Osteocyte (in vitro differentiated cells): Measurements from ENCODE around the gene ABCA13. TPM values are rescaled to one million over a fixed set of nuclear protein-coding genes. Genes with fewer than 3 reads are reported as not detected.

Experiments used
- DNase-seq: peaks from one replicate; pipeline ENCODE4 v3.0.0; 2021; ENCODE audit warnings: mixed read lengths; ENCODE audit not compliant: unreplicated experiment; ENCODE audit errors: extremely low spot score
- H3K27ac Mint-ChIP-seq: one replicate; pipeline ENCODE4 v1.8.0; 2021; ENCODE audit warnings: mild to moderate bottlenecking, mixed read lengths; ENCODE audit not compliant: unreplicated experiment
- H3K27me3 Mint-ChIP-seq: one replicate; pipeline ENCODE4 v1.8.0; 2021; ENCODE audit warnings: mixed read lengths; ENCODE audit not compliant: unreplicated experiment
- H3K36me3 Mint-ChIP-seq: one replicate; pipeline ENCODE4 v1.8.0; 2021; ENCODE audit warnings: mixed read lengths; ENCODE audit not compliant: unreplicated experiment
- H3K4me1 Mint-ChIP-seq: one replicate; pipeline ENCODE4 v1.8.0; 2021; ENCODE audit warnings: mixed read lengths; ENCODE audit not compliant: unreplicated experiment
- H3K4me3 Mint-ChIP-seq: one replicate; pipeline ENCODE4 v1.8.0; 2021; ENCODE audit warnings: mild to moderate bottlenecking, moderate library complexity, mixed read lengths; ENCODE audit not compliant: unreplicated experiment
- H3K9me3 Mint-ChIP-seq: one replicate; pipeline ENCODE4 v1.8.0; 2021; ENCODE audit warnings: mixed read lengths; ENCODE audit not compliant: unreplicated experiment
- total RNA-seq: library from RNA; stranded (reverse); gene quantifications from 2 replicates; pipeline ENCODE4 v1.2.1, GENCODE V29; 2021
- TF ChIP-seq, protein P1 (sequence below): fragments of 200-600 bp; sonication (generic); IDR thresholded peaks from 2 replicates; pipeline ENCODE4 v1.5.0; 2021; ENCODE audit warnings: antibody characterized with exemption, mild to moderate bottlenecking, moderate library complexity

The ABCA13 gene
- total RNA-seq, 1 donor from 2014 or later = 1.1 TPM

DNA sequence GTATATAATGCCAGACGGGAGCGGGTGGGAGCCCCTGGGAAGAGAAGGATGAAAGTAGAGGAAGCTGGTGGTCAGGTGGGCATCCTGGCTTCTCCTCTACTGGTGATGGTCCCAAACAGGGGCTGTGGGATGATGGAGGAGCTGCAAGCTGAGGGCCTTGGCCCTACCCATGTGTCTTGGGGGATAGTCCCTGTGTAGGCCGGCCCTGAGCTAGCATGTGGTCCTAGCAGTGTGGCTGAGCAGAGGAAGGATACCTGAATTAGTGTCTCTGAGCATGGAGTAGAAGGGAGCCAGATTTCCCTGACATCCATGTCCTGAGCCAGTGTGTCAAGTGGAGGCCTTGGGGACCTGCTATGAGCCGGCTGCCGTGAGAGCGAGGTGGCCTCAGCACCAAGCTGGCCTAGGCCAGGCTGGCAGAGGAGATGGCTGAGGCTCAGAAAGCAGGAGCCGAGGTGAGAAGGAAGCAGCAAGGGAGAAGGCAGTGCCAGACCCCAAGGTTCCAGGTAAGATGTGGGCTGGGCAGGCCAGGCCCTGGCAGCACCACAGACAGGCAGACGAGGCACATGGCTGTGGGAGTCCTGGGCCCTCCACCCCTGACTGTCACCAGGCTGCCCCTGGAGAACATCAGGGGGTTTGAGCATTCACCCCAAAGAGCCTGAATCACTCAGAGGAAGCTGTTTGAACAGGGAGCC lies 150.2 kb downstream of the ABCA13 start:
- Mint-ChIP-seq H3K27ac (no peak overlapping the region), H3K9me3 (peaks cover 13% of the 10 kb centered on the region), H3K36me3 (no peaks in the 10 kb centered on the region), H3K27me3 (no peaks in the 10 kb centered on the region), H3K4me1 (no peaks in the 10 kb centered on the region), H3K4me3 (no peak overlapping the region)
- TF ChIP-seq, protein P1, sequence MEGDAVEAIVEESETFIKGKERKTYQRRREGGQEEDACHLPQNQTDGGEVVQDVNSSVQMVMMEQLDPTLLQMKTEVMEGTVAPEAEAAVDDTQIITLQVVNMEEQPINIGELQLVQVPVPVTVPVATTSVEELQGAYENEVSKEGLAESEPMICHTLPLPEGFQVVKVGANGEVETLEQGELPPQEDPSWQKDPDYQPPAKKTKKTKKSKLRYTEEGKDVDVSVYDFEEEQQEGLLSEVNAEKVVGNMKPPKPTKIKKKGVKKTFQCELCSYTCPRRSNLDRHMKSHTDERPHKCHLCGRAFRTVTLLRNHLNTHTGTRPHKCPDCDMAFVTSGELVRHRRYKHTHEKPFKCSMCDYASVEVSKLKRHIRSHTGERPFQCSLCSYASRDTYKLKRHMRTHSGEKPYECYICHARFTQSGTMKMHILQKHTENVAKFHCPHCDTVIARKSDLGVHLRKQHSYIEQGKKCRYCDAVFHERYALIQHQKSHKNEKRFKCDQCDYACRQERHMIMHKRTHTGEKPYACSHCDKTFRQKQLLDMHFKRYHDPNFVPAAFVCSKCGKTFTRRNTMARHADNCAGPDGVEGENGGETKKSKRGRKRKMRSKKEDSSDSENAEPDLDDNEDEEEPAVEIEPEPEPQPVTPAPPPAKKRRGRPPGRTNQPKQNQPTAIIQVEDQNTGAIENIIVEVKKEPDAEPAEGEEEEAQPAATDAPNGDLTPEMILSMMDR = no peak
- DNase-seq = no peak

DNA sequence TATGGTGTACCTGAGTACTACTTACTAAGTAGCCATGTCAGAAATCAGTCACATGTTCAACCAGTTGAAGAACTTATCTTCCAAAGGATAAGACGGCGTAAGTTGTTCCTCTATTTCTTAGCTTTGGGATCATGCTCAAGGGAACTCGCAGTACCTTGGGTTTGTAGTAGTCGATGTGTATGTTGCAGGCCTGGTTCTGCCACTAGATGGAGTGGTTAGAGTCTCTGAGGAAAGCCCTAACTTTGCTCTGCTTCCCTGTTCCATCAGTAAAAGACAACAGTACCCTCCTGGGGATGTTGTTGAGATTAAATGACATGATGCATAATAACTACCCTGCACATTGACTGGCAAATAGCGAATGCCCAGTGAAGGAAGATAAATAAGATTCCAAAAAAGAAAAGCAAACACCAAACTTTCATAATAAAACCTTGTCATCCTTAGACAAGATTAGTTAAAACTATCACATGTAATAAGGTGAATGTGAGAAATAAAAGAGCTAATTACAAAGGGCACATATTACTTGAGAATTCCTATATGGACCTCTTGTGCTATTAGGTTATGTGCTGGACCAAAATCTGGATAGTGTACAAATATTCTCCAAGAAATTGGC lies 165.9 kb downstream of the ABCA13 start:
- H3K4me3 Mint-ChIP-seq = no peak overlapping the region
- no peak for DNase-seq

DNA sequence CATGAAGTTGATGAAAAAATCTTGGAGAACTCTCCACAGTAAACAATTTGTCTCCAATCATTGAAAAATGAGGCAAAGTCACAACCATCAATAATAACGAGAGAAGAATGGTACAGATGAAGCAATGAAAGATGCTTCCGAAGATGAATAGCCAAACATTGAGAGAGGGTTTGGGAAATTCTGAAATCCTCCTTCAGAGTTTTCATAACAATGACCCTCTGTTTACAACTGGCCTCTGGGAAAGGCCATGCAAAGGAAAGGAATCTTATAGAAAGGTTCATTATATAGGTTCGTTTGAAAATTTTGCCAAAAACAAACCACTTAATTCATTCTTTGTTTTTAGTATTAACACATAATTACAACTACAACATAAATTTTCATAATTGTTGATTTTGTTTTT lies 166.5 kb downstream of the ABCA13 start:
- H3K36me3 Mint-ChIP-seq = no peaks in the 10 kb centered on the region
- TF ChIP-seq, protein P1 = no peak
- peaks cover 19% of the 10 kb centered on the region for H3K27me3 Mint-ChIP-seq
- H3K4me3 Mint-ChIP-seq = no peak overlapping the region
- H3K9me3 Mint-ChIP-seq = no peaks in the 10 kb centered on the region
- H3K27ac Mint-ChIP-seq = no peak overlapping the region
- H3K4me1 Mint-ChIP-seq = no peaks in the 10 kb centered on the region
- no peak for DNase-seq

More for the DNA sequence above, 165.9 kb downstream of the ABCA13 start:
- Mint-ChIP-seq H3K36me3 (no peaks in the 10 kb centered on the region), H3K4me1 (no peaks in the 10 kb centered on the region), H3K27me3 (peaks cover 21% of the 10 kb centered on the region), H3K9me3 (no peaks in the 10 kb centered on the region), H3K27ac (no peak overlapping the region)
- TF ChIP-seq, protein P1 = peak; percentile 49

DNA sequence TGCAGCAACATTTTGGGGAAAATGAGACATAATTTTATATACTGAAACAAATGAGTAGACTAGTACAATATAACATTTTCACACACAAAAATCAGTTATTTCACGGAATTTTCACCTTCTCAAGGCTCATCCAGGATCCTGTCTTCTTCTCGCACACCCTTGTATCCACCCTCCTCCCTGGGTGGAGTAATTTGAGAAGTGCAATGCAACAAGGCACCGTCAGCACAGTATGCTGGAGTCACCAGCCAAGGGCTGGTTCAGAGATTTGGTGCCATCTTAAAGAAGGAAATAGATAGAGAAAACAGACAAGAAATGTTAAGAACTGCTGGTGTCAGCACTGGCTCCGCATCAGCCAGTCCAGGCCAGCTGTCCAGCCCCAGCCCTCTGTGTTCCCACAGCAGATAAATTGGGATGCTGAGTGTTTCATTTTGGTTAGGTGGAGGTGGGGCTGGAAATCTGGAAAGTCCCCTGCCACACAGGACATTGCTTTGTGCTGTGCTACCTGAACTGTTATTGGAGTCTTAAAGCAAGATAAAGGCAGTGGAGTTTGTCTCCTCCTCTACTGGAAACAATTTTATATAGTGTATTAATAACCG lies 176.1 kb downstream of the ABCA13 start:
- no peaks in the 10 kb centered on the region for H3K9me3 Mint-ChIP-seq
- no peaks in the 10 kb centered on the region for H3K4me1 Mint-ChIP-seq
- no peak for DNase-seq
- no peaks in the 10 kb centered on the region for H3K36me3 Mint-ChIP-seq
- H3K4me3 Mint-ChIP-seq = no peak overlapping the region
- no peak overlapping the region for H3K27ac Mint-ChIP-seq
- TF ChIP-seq, protein P1 = no peak
- H3K27me3 Mint-ChIP-seq = peaks cover 17% of the 10 kb centered on the region

DNA sequence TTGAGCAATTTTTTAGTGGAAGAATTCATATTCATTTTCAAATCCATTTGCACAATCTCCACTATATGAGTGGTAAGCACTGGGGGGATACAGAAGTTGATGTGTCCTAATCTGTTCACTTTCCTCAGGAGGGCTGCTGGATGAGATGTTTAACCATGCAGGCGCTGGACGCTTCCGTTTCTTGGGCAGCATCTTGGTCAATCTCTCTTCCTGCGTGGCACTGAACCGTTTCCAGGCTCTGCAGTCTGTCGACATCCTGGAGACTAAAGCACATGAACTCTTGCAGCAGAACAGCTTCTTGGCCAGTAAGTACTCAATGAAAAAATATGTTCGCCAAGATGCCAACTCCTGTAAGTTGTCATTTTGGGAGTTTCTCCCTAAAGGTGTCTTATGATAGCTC lies 179.3 kb downstream of the ABCA13 start:
- Mint-ChIP-seq H3K4me1 (no peaks in the 10 kb centered on the region), H3K4me3 (no peak overlapping the region), H3K9me3 (no peaks in the 10 kb centered on the region), H3K36me3 (no peaks in the 10 kb centered on the region), H3K27ac (no peak overlapping the region), H3K27me3 (peaks cover 20% of the 10 kb centered on the region)
- no peak for DNase-seq
- TF ChIP-seq, protein P1 = no peak
